Measurements from ENCODE around the gene STUM. TPM values are rescaled to one million over a fixed set of nuclear protein-coding genes. Genes with fewer than 3 reads are reported as not detected.

The STUM gene
- total RNA-seq, 2 experiments from 2014 or later: not detected

- no peaks in the 10 kb centered on the region for H3K27me3 ChIP-seq (ENCODE audit: control insufficient read depth in 1 of 2, insufficient read depth in 2 of 2, low read length in 2 of 2)
- H3K9me3 Mint-ChIP-seq: no peaks in the 10 kb centered on the region
- ATAC-seq (ENCODE audit: poor library complexity) (peak; percentile 62), DNase-seq (peak in 13 of 14 experiments; percentile 45 to 91 (median 63))
- TF ChIP-seq, protein P1, sequence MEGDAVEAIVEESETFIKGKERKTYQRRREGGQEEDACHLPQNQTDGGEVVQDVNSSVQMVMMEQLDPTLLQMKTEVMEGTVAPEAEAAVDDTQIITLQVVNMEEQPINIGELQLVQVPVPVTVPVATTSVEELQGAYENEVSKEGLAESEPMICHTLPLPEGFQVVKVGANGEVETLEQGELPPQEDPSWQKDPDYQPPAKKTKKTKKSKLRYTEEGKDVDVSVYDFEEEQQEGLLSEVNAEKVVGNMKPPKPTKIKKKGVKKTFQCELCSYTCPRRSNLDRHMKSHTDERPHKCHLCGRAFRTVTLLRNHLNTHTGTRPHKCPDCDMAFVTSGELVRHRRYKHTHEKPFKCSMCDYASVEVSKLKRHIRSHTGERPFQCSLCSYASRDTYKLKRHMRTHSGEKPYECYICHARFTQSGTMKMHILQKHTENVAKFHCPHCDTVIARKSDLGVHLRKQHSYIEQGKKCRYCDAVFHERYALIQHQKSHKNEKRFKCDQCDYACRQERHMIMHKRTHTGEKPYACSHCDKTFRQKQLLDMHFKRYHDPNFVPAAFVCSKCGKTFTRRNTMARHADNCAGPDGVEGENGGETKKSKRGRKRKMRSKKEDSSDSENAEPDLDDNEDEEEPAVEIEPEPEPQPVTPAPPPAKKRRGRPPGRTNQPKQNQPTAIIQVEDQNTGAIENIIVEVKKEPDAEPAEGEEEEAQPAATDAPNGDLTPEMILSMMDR (IDR thresholded peaks at IDR 0.05): no peak
- H3K27ac Mint-ChIP-seq: no peak overlapping the region
- ChIA-PET CTCF (interaction anchor here (0.9 to 2.5 kb wide), 7 partner anchors 10 to 245 kb away, joined by 3 to 11 read pairs (median 6); partner anchors contain the start of gene PARP1), POLR2A (interaction anchor here (0.6 to 2.6 kb wide), 24 partner anchors 8 to 286 kb away, joined by 3 to 31 read pairs (median 5); partner anchors contain the start of gene ITPKB)
- H3K4me3 Mint-ChIP-seq: peak overlapping the region; percentile 89
- H3K36me3 Mint-ChIP-seq (ENCODE audit: low read depth): peaks cover 70% of the 10 kb centered on the region
- intact Hi-C loops (cut with DNase I, micrococcal nuclease): loop anchor here (1.0 to 5.0 kb wide), 3 partner anchors 10 to 84 kb away; partner anchors contain the start of gene ITPKB (in 1 of the 2)
- H3K4me1 Mint-ChIP-seq (ENCODE audit: low read depth): no peaks in the 10 kb centered on the region
- no peaks in the 10 kb centered on the region for H3K27me3 Mint-ChIP-seq
- no peaks in the 10 kb centered on the region for H3K9me3 ChIP-seq (ENCODE audit: control insufficient read depth in 1 of 2, insufficient read depth in 1 of 2, low read length in 2 of 2)
- no peak overlapping the region for H3K27ac ChIP-seq (ENCODE audit: low read depth in 1 of 2, low read length in 2 of 2)
- peaks cover 25% of the 10 kb centered on the region for H3K36me3 ChIP-seq (ENCODE audit: insufficient read depth, low read length)
- H3K4me3 ChIP-seq (ENCODE audit: low read length): peak overlapping the region; percentile 25
- peaks cover 11% of the 10 kb centered on the region for H3K4me1 ChIP-seq (ENCODE audit: insufficient read depth, low read length)
Observed at GRCh38 chr1:226653311-226653921, 104.9 kb downstream of the STUM start.

DNA sequence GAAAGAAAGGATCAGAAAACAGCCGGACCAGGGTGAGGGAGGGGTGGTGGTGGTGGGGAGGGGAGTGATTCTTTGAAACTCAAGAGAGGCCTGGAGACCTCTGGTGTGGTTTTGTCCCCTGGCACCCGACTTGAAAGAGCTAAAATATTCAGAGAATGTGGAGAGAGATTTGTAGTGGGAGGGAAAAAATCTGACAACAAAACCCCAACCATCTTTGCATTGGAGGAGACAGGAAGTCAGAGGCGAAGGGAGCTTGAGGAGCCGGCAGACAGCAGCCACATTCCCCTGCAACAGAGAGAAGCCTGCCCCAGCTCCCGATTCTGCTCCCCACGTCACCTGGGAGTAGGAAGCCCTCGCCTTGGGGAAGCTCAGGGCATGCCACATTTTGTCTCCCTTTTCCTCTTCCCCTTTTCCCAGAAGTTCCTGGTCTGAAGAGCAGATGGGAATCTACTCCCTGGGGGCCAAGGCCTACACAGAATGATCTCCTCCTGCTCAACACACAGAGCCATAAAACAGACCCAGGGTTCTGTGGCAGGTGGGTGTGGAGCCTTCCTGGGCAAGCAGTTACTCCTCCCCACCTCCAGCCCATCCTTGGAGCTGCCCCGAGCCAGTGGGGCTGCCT lies 105.6 kb downstream of the STUM start:
- peaks cover 63% of the 10 kb centered on the region for H3K36me3 Mint-ChIP-seq (ENCODE audit: low read depth)
- peaks cover 21% of the 10 kb centered on the region for H3K36me3 ChIP-seq (ENCODE audit: insufficient read depth, low read length)
- TF ChIP-seq, protein P1 (IDR thresholded peaks at IDR 0.05): no peak
- no peaks in the 10 kb centered on the region for H3K27me3 ChIP-seq (ENCODE audit: control insufficient read depth in 1 of 2, insufficient read depth in 2 of 2, low read length in 2 of 2)
- ChIA-PET CTCF (interaction anchor here (1.2 to 2.5 kb wide), 6 partner anchors 9 to 246 kb away, joined by 4 to 11 read pairs (median 7); partner anchors contain the start of gene PARP1), POLR2A (interaction anchor here (0.7 to 2.6 kb wide), 21 partner anchors 8 to 285 kb away, joined by 3 to 31 read pairs (median 5); partner anchors contain the start of gene ITPKB)
- H3K4me1 ChIP-seq (ENCODE audit: insufficient read depth, low read length): peaks cover 3% of the 10 kb centered on the region
- H3K4me1 Mint-ChIP-seq (ENCODE audit: low read depth): no peaks in the 10 kb centered on the region
- intact Hi-C loops (cut with DNase I, micrococcal nuclease): loop anchor here in 1 of 2 experiments (2.0 to 5.0 kb wide), 3 partner anchors 19 to 83 kb away; partner anchors contain the start of gene ITPKB
- no peaks in the 10 kb centered on the region for H3K9me3 Mint-ChIP-seq
- no peak overlapping the region for H3K27ac ChIP-seq (ENCODE audit: low read depth in 1 of 2, low read length in 2 of 2)
- peak overlapping the region; percentile 25 for H3K4me3 ChIP-seq (ENCODE audit: low read length)
- no peak for ATAC-seq (ENCODE audit: poor library complexity)
- peak in 3 of 14 experiments; percentile 49 to 59 (median 54) for DNase-seq
- H3K9me3 ChIP-seq (ENCODE audit: control insufficient read depth in 1 of 2, insufficient read depth in 1 of 2, low read length in 2 of 2): no peaks in the 10 kb centered on the region
- peak overlapping the region; percentile 89 for H3K4me3 Mint-ChIP-seq
- H3K27ac Mint-ChIP-seq: no peak overlapping the region
- H3K27me3 Mint-ChIP-seq: no peaks in the 10 kb centered on the region

DNA sequence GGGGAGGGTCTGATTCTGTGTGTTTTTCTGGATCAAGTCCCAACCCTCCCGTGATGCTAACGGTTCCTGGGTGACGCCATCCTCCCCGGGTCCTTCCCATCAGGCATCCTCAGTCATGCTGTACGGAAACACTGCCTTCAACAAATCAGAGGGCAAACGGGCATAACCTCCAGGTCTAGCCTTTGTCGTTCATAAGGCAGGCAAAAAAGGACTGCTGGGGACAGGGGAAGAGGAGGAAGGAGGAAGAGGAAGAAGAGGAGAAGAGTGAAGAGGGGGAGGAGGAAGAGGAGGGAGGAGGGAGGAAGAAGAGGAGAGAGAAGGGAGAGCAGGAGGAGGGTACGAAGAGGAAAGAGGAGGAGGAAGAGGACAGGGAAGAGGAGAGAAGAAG lies 106.1 kb downstream of the STUM start:
- H3K36me3 Mint-ChIP-seq (ENCODE audit: low read depth): peaks cover 58% of the 10 kb centered on the region
- no peaks in the 10 kb centered on the region for H3K4me1 Mint-ChIP-seq (ENCODE audit: low read depth)
- no peaks in the 10 kb centered on the region for H3K27me3 Mint-ChIP-seq
- H3K27ac ChIP-seq (ENCODE audit: low read depth in 1 of 2, low read length in 2 of 2): no peak overlapping the region
- ChIA-PET CTCF (interaction anchor here (1.1 to 2.5 kb wide), 5 partner anchors 9 to 33 kb away, joined by 3 to 8 read pairs (median 6); no protein-coding TSS in a partner anchor), POLR2A (interaction anchor here (0.7 to 2.6 kb wide), 14 partner anchors 8 to 146 kb away, joined by 3 to 31 read pairs (median 6); partner anchors contain the start of gene ITPKB)
- H3K4me3 ChIP-seq (ENCODE audit: low read length): peak overlapping the region; percentile 25
- no peaks in the 10 kb centered on the region for H3K9me3 ChIP-seq (ENCODE audit: control insufficient read depth in 1 of 2, insufficient read depth in 1 of 2, low read length in 2 of 2)
- peaks cover 24% of the 10 kb centered on the region for H3K36me3 ChIP-seq (ENCODE audit: insufficient read depth, low read length)
- no peak overlapping the region for H3K27ac Mint-ChIP-seq
- intact Hi-C loops (cut with DNase I, micrococcal nuclease): loop anchor here in 1 of 2 experiments (2.0 to 5.0 kb wide), 3 partner anchors 18 to 83 kb away; partner anchors contain the start of gene ITPKB
- ATAC-seq (ENCODE audit: poor library complexity) (no peak), DNase-seq (no peak)
- no peaks in the 10 kb centered on the region for H3K9me3 Mint-ChIP-seq
- H3K4me3 Mint-ChIP-seq: peak overlapping the region; percentile 89
- H3K27me3 ChIP-seq (ENCODE audit: control insufficient read depth in 1 of 2, insufficient read depth in 2 of 2, low read length in 2 of 2): no peaks in the 10 kb centered on the region
- no peaks in the 10 kb centered on the region for H3K4me1 ChIP-seq (ENCODE audit: insufficient read depth, low read length)
- TF ChIP-seq, protein P1 (IDR thresholded peaks at IDR 0.05): no peak

All from CD4-positive, alpha-beta T cell (primary cell).